DLD1 (cell line): ENCODE data around the gene EEFSEC.

ENCODE experiments used
- in situ Hi-C: cut with HindIII; loops from 2 replicates; pipeline ENCODE4 v1.10.0; 2017; ENCODE audit warnings: low sequenced_read_pairs

Gene EEFSEC

GRCh38 chr3:128214056-128214455, 60.8 kb downstream of the EEFSEC start:
- in situ Hi-C loops = no loop called here

GRCh38 chr3:128215290-128215689, 62.0 kb downstream of the EEFSEC start:
- in situ Hi-C loops = no loop called here

GRCh38 chr3:128215800-128216495, 62.7 kb downstream of the EEFSEC start:
- in situ Hi-C loops = no loop called here

GRCh38 chr3:128217702-128218547, 64.6 kb downstream of the EEFSEC start:
- in situ Hi-C loops = no loop called here

- in situ Hi-C loops = no loop called here
Measured at GRCh38 chr3:128218548-128219257, 65.4 kb downstream of the EEFSEC start.

GRCh38 chr3:128221328-128221727, 68.0 kb downstream of the EEFSEC start:
- in situ Hi-C loops = no loop called here

- in situ Hi-C loops = no loop called here
Measured at GRCh38 chr3:128222796-128223385, 69.6 kb downstream of the EEFSEC start.

- in situ Hi-C loops = no loop called here
Measured at GRCh38 chr3:128226186-128226725, 73.0 kb downstream of the EEFSEC start.

GRCh38 chr3:128226795-128227395, 73.6 kb downstream of the EEFSEC start:
- in situ Hi-C loops = no loop called here

- in situ Hi-C loops = no loop called here
Measured at GRCh38 chr3:128227507-128227906, 74.2 kb downstream of the EEFSEC start.

GRCh38 chr3:128228366-128228910, 75.2 kb downstream of the EEFSEC start:
- in situ Hi-C loops = no loop called here

GRCh38 chr3:128229106-128229857, 76.0 kb downstream of the EEFSEC start:
- in situ Hi-C loops = no loop called here

- in situ Hi-C loops = no loop called here
Measured at GRCh38 chr3:128231606-128232005, 78.3 kb downstream of the EEFSEC start.

GRCh38 chr3:128232376-128233178, 79.3 kb downstream of the EEFSEC start:
- in situ Hi-C loops = no loop called here

- in situ Hi-C loops = no loop called here
Measured at GRCh38 chr3:128235207-128235926, 82.1 kb downstream of the EEFSEC start.

GRCh38 chr3:128236657-128237056, 83.4 kb downstream of the EEFSEC start:
- in situ Hi-C loops = no loop called here

GRCh38 chr3:128237348-128238183, 84.3 kb downstream of the EEFSEC start:
- in situ Hi-C loops = no loop called here
